ENCODE measurements around the gene NUDT13.

DNA sequence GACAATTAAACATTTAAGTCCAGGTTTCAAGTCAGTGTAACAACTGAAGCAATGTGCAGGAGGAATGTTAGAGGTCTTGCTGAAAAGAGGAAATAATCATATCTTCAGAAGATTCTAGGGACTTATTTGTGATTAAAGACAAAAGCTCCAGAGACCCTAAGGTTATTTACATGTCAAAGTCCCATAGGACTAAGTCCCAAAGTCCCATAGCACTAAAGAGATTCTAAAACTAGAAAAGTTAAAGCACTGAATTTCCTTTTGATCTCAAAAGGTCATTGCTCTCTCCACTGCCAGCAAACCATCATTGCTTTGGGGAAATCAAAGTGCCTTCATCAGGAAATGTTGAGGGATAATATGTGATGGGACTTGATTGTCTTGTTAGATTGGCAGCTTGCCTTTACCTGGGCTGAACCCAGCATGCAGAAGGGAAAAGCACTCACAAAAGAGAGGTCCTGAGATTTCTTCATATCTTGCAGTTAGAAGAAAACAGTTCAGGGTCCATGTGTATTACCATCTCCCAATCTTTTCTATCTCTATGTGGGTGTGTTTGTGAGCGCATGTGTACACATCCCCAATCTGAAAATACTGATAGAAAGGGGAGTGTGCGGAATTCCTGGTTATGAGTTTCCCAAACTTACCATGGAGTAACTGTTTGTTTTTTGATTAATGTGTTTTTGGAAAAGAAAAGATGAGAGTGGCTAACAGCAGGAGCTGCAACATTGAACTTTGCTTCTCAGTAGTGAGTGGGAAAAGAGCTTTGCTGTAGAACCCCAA, 21.8 kb downstream of the NUDT13 start:
- TF ChIP-seq, protein P1, sequence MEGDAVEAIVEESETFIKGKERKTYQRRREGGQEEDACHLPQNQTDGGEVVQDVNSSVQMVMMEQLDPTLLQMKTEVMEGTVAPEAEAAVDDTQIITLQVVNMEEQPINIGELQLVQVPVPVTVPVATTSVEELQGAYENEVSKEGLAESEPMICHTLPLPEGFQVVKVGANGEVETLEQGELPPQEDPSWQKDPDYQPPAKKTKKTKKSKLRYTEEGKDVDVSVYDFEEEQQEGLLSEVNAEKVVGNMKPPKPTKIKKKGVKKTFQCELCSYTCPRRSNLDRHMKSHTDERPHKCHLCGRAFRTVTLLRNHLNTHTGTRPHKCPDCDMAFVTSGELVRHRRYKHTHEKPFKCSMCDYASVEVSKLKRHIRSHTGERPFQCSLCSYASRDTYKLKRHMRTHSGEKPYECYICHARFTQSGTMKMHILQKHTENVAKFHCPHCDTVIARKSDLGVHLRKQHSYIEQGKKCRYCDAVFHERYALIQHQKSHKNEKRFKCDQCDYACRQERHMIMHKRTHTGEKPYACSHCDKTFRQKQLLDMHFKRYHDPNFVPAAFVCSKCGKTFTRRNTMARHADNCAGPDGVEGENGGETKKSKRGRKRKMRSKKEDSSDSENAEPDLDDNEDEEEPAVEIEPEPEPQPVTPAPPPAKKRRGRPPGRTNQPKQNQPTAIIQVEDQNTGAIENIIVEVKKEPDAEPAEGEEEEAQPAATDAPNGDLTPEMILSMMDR (IDR thresholded peaks at IDR 0.05; ENCODE audit: poor library complexity, severe bottlenecking) = no peak
- TF ChIP-seq POLR2AphosphoS5 (IDR thresholded peaks at IDR 0.05) = no peak
- no peak for TF ChIP-seq SMC3 (conservative IDR thresholded peaks at IDR 0.05; ENCODE audit: poor library complexity)
- TF ChIP-seq EP300 (conservative IDR thresholded peaks at IDR 0.05; ENCODE audit: poor library complexity, severe bottlenecking) = no peak
- no peak for TF ChIP-seq EZH2 (IDR thresholded peaks at IDR 0.05; ENCODE audit: borderline replicate concordance, insufficient read depth, low read length, poor library complexity, severe bottlenecking)

All from neural cell (in vitro differentiated cells).